GM18508 (cell line): ENCODE data around the gene UVSSA.
"Not testable (repeated sequence)": the region's sequence is repeated elsewhere in the genome, so short reads cannot be mapped to it uniquely, and the experiment has no call there.

Experiments used
- ATAC-seq: cut with Tn5 transposase; IDR thresholded peaks from one replicate; pipeline ENCODE4 v1.9.1; 2021; ENCODE audit warnings: moderate number of reproducible peaks; ENCODE audit not compliant: insufficient read depth, unreplicated experiment

UVSSA gene

GRCh38 chr4:1360423-1361283 lies 13.6 kb downstream of the UVSSA start:
- ATAC-seq, result no peak

GRCh38 chr4:1361431-1361830 lies 14.4 kb downstream of the UVSSA start:
- ATAC-seq, result no peak

- no peak for ATAC-seq
These were observed 15.0 kb downstream of the UVSSA start for GRCh38 chr4:1362046-1362445.

- ATAC-seq, result no peak
These were observed 15.5 kb downstream of the UVSSA start for GRCh38 chr4:1362521-1362920.

- no peak for ATAC-seq
These were observed 16.5 kb downstream of the UVSSA start for GRCh38 chr4:1363513-1363912.

- ATAC-seq, result no peak
These were observed 17.2 kb downstream of the UVSSA start for GRCh38 chr4:1364217-1364616.

GRCh38 chr4:1364748-1365147 lies 17.7 kb downstream of the UVSSA start:
- no peak for ATAC-seq

- ATAC-seq, result no peak
These were observed 18.5 kb downstream of the UVSSA start for GRCh38 chr4:1365271-1366178.

- no peak for ATAC-seq
These were observed 19.6 kb downstream of the UVSSA start for GRCh38 chr4:1366371-1367229.

- ATAC-seq, result no peak
These were observed 20.4 kb downstream of the UVSSA start for GRCh38 chr4:1367230-1367935.

- ATAC-seq, result no peak
These were observed 20.9 kb downstream of the UVSSA start for GRCh38 chr4:1367936-1368289.

- no peak for ATAC-seq
These were observed 21.5 kb downstream of the UVSSA start for GRCh38 chr4:1368421-1369090.

GRCh38 chr4:1369091-1369450 lies 22.1 kb downstream of the UVSSA start:
- no peak for ATAC-seq

GRCh38 chr4:1369479-1370079 lies 22.6 kb downstream of the UVSSA start:
- ATAC-seq, result no peak

GRCh38 chr4:1370321-1371124 lies 23.5 kb downstream of the UVSSA start:
- ATAC-seq, result no peak

- ATAC-seq, result no peak
These were observed 24.5 kb downstream of the UVSSA start for GRCh38 chr4:1371176-1372165.

- ATAC-seq, result not testable (repeated sequence)
These were observed 25.6 kb downstream of the UVSSA start for GRCh38 chr4:1372576-1372975.
